Gastrocnemius medialis (tissue), 4 donors: ENCODE data around the gene NPTN.

Experiments used
- CTCF ChIP-seq, 5 experiments: fragments of 450-650 bp in 3 of 5; fragments of 200-600 bp in 2 of 5; sonication (generic) in 2 of 5; IDR thresholded peaks in 4 of 5; conservative IDR thresholded peaks in 1 of 5; 1 replicate in 4 of 5; 2 replicates in 1 of 5; pipeline ENCODE4 v1.5.1; 2016 to 2019; ENCODE audit warnings: antibody characterized with exemption in 5 of 5, mild to moderate bottlenecking in 3 of 5, moderate library complexity in 3 of 5
- POLR2A ChIP-seq, 2 donors: fragments of 450-650 bp; IDR thresholded peaks; one replicate each; pipeline ENCODE4 v1.6.1; 2017; ENCODE audit warnings: antibody characterized with exemption in 2 of 2, mild to moderate bottlenecking in 2 of 2, moderate library complexity in 2 of 2

GRCh38 chr15:73541479-73541878, 91.7 kb downstream of the NPTN start:
- TF ChIP-seq CTCF (IDR thresholded peaks at IDR 0.05 in 4 of 5, conservative IDR thresholded peaks at IDR 0.05 in 1 of 5) (no peak), POLR2A (IDR thresholded peaks at IDR 0.05) (no peak)
